Hepatocyte (in vitro differentiated cells): ENCODE measurements around the gene SHISA4. TPM values are rescaled to one million over a fixed set of nuclear protein-coding genes. Genes with fewer than 3 reads are reported as not detected.

Experiments used
- DNase-seq: peaks from one replicate; pipeline ENCODE4 v3.0.0-alpha.2; 2016; ENCODE audit warnings: low spot score
- H2AFZ ChIP-seq: fragments of 200-600 bp; sonication (generic); 2 replicates; pipeline ENCODE4 v1.6.0; 2016; ENCODE audit warnings: antibody characterized with exemption, mild to moderate bottlenecking
- H3K27ac ChIP-seq: fragments of 200-600 bp; sonication (generic); 2 replicates; pipeline ENCODE4 v1.5.1; 2016; ENCODE audit warnings: mild to moderate bottlenecking
- H3K27me3 ChIP-seq: fragments of 200-600 bp; sonication (generic); 2 replicates; pipeline ENCODE4 v1.6.1; 2016
- H3K36me3 ChIP-seq: fragments of 200-600 bp; sonication (generic); replicated peaks from 2 replicates; pipeline ENCODE4 v1.5.1; 2016; ENCODE audit warnings: low read depth; ENCODE audit not compliant: insufficient read depth
- H3K4me1 ChIP-seq: fragments of 200-600 bp; sonication (generic); 2 replicates; pipeline ENCODE4 v1.5.1; 2016; ENCODE audit warnings: mild to moderate bottlenecking, moderate library complexity; ENCODE audit not compliant: insufficient read depth
- H3K4me2 ChIP-seq: fragments of 200-600 bp; sonication (generic); 2 replicates; pipeline ENCODE4 v1.6.0; 2016
- H3K4me3 ChIP-seq: fragments of 200-600 bp; sonication (generic); 2 replicates; pipeline ENCODE4 v1.5.1; 2016; ENCODE audit warnings: mild to moderate bottlenecking
- H3K79me2 ChIP-seq: fragments of 200-600 bp; sonication (generic); 2 replicates; pipeline ENCODE4 v1.6.0; 2017; ENCODE audit warnings: mild to moderate bottlenecking
- H3K9me2 ChIP-seq: fragments of 200-600 bp; sonication (generic); replicated peaks from 2 replicates; pipeline ENCODE4 v1.6.0; 2017; ENCODE audit warnings: mild to moderate bottlenecking; ENCODE audit not compliant: insufficient read depth
- H3K9me3 ChIP-seq: fragments of 200-600 bp; sonication (generic); 2 replicates; pipeline ENCODE4 v1.5.1; 2016; ENCODE audit warnings: low read depth, mild to moderate bottlenecking
- H4K20me1 ChIP-seq: fragments of 200-600 bp; sonication (generic); 2 replicates; pipeline ENCODE4 v1.6.0; 2016; ENCODE audit warnings: mild to moderate bottlenecking; ENCODE audit not compliant: insufficient read depth, poor library complexity, severe bottlenecking
- CTCF ChIP-seq: fragments of 200-600 bp; sonication (generic); IDR thresholded peaks from 2 replicates; pipeline ENCODE4 v1.5.1; 2016; ENCODE audit warnings: antibody characterized with exemption, mild to moderate bottlenecking; ENCODE audit not compliant: poor library complexity
- EZH2 ChIP-seq: fragments of 200-600 bp; sonication (generic); IDR thresholded peaks from 2 replicates; pipeline ENCODE4 v1.6.1; 2016; ENCODE audit warnings: antibody characterized with exemption, mild to moderate bottlenecking, borderline replicate concordance
- EZH2phosphoT487 ChIP-seq: fragments of 200-600 bp; sonication (generic); IDR thresholded peaks from one replicate; pipeline ENCODE4 v1.6.1; 2018; ENCODE audit warnings: antibody characterized with exemption, mild to moderate bottlenecking, low read depth, moderate library complexity; ENCODE audit not compliant: unreplicated experiment, severe bottlenecking
- WGBS: methylation state at CpG from one replicate; pipeline ENCODE4 v1.1.6; 2016; ENCODE audit warnings: low lambda C conversion rate; ENCODE audit errors: missing lambda C conversion rate; 5-methylcytosine and 5-hydroxymethylcytosine counted together
- polyA plus RNA-seq: library from polyadenylated mRNA; unstranded; fragments of >200 nt; fragmentation: Nextera tagmentation; extraction: Ambion mirVana; gene quantifications from 2 replicates; pipeline ENCODE4 v1.2.1, GENCODE V29; 2016
- total RNA-seq: library from RNA; depleted of rRNA; stranded (reverse); fragments of >200 nt; gene quantifications from 2 replicates; pipeline ENCODE4 v1.2.3, GENCODE V29; 2014

SHISA4 gene
- total and polyA plus RNA-seq, 2 experiments from 2014 or later: 10.2 to 24.0 TPM

- Histone ChIP-seq H3K36me3 (no peaks in the 10 kb centered on the region), H3K9me2 (no peaks in the 10 kb centered on the region), H3K4me2 (no peak overlapping the region), H3K27ac (no peak overlapping the region), H3K27me3 (no peaks in the 10 kb centered on the region), H2AFZ (no peak overlapping the region), H3K79me2 (no peaks in the 10 kb centered on the region), H3K9me3 (no peaks in the 10 kb centered on the region), H3K4me3 (no peak overlapping the region), H4K20me1 (no peaks in the 10 kb centered on the region), H3K4me1 (no peaks in the 10 kb centered on the region)
- no peak for DNase-seq
- TF ChIP-seq CTCF (no peak), EZH2 (no peak), EZH2phosphoT487 (no peak)
- 83% methylated on average over 2 of the region's 2 CpGs for WGBS
Observed at GRCh38 chr1:201882665-201883132, 6.0 kb upstream of the SHISA4 start.

- Histone ChIP-seq H3K4me2 (no peak overlapping the region), H3K4me1 (peaks cover 3% of the 10 kb centered on the region), H2AFZ (no peak overlapping the region), H4K20me1 (no peaks in the 10 kb centered on the region), H3K27me3 (no peaks in the 10 kb centered on the region), H3K27ac (no peak overlapping the region), H3K36me3 (no peaks in the 10 kb centered on the region), H3K79me2 (no peaks in the 10 kb centered on the region), H3K4me3 (no peak overlapping the region), H3K9me2 (no peaks in the 10 kb centered on the region), H3K9me3 (no peaks in the 10 kb centered on the region)
- no peak for DNase-seq
- 95% methylated on average over 3 of the region's 3 CpGs for WGBS
- TF ChIP-seq EZH2phosphoT487: no peak
- no peak for TF ChIP-seq EZH2
- no peak for TF ChIP-seq CTCF
Observed at GRCh38 chr1:201883266-201883665, 5.4 kb upstream of the SHISA4 start.

GRCh38 chr1:201883786-201884185 is 4.9 kb upstream of the SHISA4 start:
- TF ChIP-seq EZH2phosphoT487 (no peak), CTCF (no peak), EZH2 (no peak)
- Histone ChIP-seq H3K4me3 (no peak overlapping the region), H3K27ac (no peak overlapping the region), H4K20me1 (no peaks in the 10 kb centered on the region), H3K9me2 (no peaks in the 10 kb centered on the region), H2AFZ (no peak overlapping the region), H3K36me3 (no peaks in the 10 kb centered on the region), H3K4me1 (peaks cover 4% of the 10 kb centered on the region), H3K27me3 (no peaks in the 10 kb centered on the region), H3K9me3 (no peaks in the 10 kb centered on the region), H3K4me2 (no peak overlapping the region), H3K79me2 (no peaks in the 10 kb centered on the region)
- no peak for DNase-seq
- 76% methylated on average over 7 of the region's 7 CpGs for WGBS

- Histone ChIP-seq H3K4me2 (no peak overlapping the region), H3K9me3 (no peaks in the 10 kb centered on the region), H3K4me3 (no peak overlapping the region), H4K20me1 (no peaks in the 10 kb centered on the region), H3K27me3 (no peaks in the 10 kb centered on the region), H3K9me2 (no peaks in the 10 kb centered on the region), H3K4me1 (peaks cover 9% of the 10 kb centered on the region), H2AFZ (no peak overlapping the region), H3K36me3 (no peaks in the 10 kb centered on the region), H3K27ac (no peak overlapping the region), H3K79me2 (no peaks in the 10 kb centered on the region)
- DNase-seq: no peak
- WGBS: 94% methylated on average over 1 of the region's 1 CpG
- no peak for TF ChIP-seq CTCF
- TF ChIP-seq EZH2phosphoT487: no peak
- no peak for TF ChIP-seq EZH2
Observed at GRCh38 chr1:201884425-201884824, 4.3 kb upstream of the SHISA4 start.
